ENCODE results near the gene KCNH6.

GRCh38 chr17:63497708-63498483, 25.3 kb upstream of the KCNH6 start:
- TF ChIP-seq CTCF (conservative IDR thresholded peaks at IDR 0.05; ENCODE audit: low read depth, low read length) = 0 out of 2 replicates have a peak, but pooled peaks have one; percentile 31
- TF ChIP-seq EZH2 (IDR thresholded peaks at IDR 0.05; ENCODE audit: borderline replicate concordance, low read depth, low read length, poor library complexity, severe bottlenecking) = no peak

Data from A673 (cell line).